SIG-M5 treated with dmso at 0.1 percent for 504 hours (cell line): Measurements from ENCODE around the gene MTRF1L.
"Not testable (repeated sequence)": the region's sequence is repeated elsewhere in the genome, so short reads cannot be mapped to it uniquely, and the experiment has no call there.

ENCODE experiments used
- DNase-seq: peaks from one replicate; lab custom pipeline; 2025; ENCODE audit not compliant: unreplicated experiment; lab: John Stamatoyannopoulos, UW

The MTRF1L gene

GRCh38 chr6:152975204-152975915, 27.1 kb downstream of the MTRF1L start:
- DNase-seq = peak; percentile 87

- peak; percentile 62 for DNase-seq
These were observed 28.6 kb downstream of the MTRF1L start for GRCh38 chr6:152973916-152974315.

GRCh38 chr6:152969688-152970418, 32.7 kb downstream of the MTRF1L start:
- DNase-seq = no peak

GRCh38 chr6:152966168-152966894, 36.2 kb downstream of the MTRF1L start:
- not testable (repeated sequence) for DNase-seq

GRCh38 chr6:152959333-152959732, 43.2 kb downstream of the MTRF1L start:
- no peak for DNase-seq

- DNase-seq = no peak
These were observed 44.7 kb downstream of the MTRF1L start for GRCh38 chr6:152957796-152958195.

GRCh38 chr6:152954443-152954842, 48.1 kb downstream of the MTRF1L start:
- DNase-seq = no peak

- DNase-seq = peak; percentile 6
These were observed 49.5 kb downstream of the MTRF1L start for GRCh38 chr6:152952866-152953509.

GRCh38 chr6:152952045-152952444, 50.5 kb downstream of the MTRF1L start:
- DNase-seq = no peak

- no peak for DNase-seq
These were observed 52.3 kb downstream of the MTRF1L start for GRCh38 chr6:152950240-152950639.

GRCh38 chr6:152948150-152948768, 54.2 kb downstream of the MTRF1L start:
- peak; percentile 17 for DNase-seq

GRCh38 chr6:152946995-152947394, 55.5 kb downstream of the MTRF1L start:
- no peak for DNase-seq

- no peak for DNase-seq
These were observed 56.0 kb downstream of the MTRF1L start for GRCh38 chr6:152946484-152946883.

GRCh38 chr6:152943260-152943897, 59.1 kb downstream of the MTRF1L start:
- DNase-seq = no peak

GRCh38 chr6:152942319-152942869, 60.1 kb downstream of the MTRF1L start:
- no peak for DNase-seq

- DNase-seq = no peak
These were observed 60.8 kb downstream of the MTRF1L start for GRCh38 chr6:152941746-152942145.
